Measurements from ENCODE around the gene SPRED2. TPM values are rescaled to one million over a fixed set of nuclear protein-coding genes. Genes with fewer than 3 reads are reported as not detected.
A peak's percentile ranks its signal among the peaks of the same experiment; 100 is the strongest.

SPRED2 gene
- total and polyA plus RNA-seq, 7 experiments from 2014 or later: 0.34 to 7.9 (median 0.57) TPM

GRCh38 chr2:65273344-65273743 lies 159.1 kb downstream of the SPRED2 start:
- Histone ChIP-seq H3K4me3 (ENCODE audit: low read length) (no peak overlapping the region), H3K4me1 (ENCODE audit: control insufficient read depth in 2 of 2, insufficient read depth in 2 of 2, low read length in 2 of 2) (peaks cover 2 to 3% of the 10 kb centered on the region in 2 donors), H3K9me3 (ENCODE audit: control insufficient read depth in 2 of 3, low read length in 3 of 3) (no peaks in the 10 kb centered on the region), H3K27ac (ENCODE audit: low read depth, low read length) (no peak overlapping the region), H3K36me3 (ENCODE audit: control insufficient read depth in 2 of 3, insufficient read depth in 3 of 3, low read length in 3 of 3) (peaks cover under 1 to 22% (median 3%) of the 10 kb centered on the region in 3 experiments), H3K27me3 (ENCODE audit: control insufficient read depth in 2 of 2, insufficient read depth in 2 of 2, low read length in 2 of 2) (no peaks in the 10 kb centered on the region)
- H3K4me3 Mint-ChIP-seq: no peak overlapping the region
- ATAC-seq: no peak
- no peak for DNase-seq
- H3K27ac Mint-ChIP-seq: peak overlapping the region in 1 of 9 donors; percentile 13
- CTCF ChIA-PET: no interaction called here
- no peaks in the 10 kb centered on the region for H3K9me3 Mint-ChIP-seq
- H3K27me3 Mint-ChIP-seq: no peaks in the 10 kb centered on the region
- H3K36me3 Mint-ChIP-seq: peaks cover 4 to 23% (median 14%) of the 10 kb centered on the region in 5 donors
- POLR2A ChIA-PET: no interaction called here
- peaks cover under 1 to 14% (median 9%) of the 10 kb centered on the region in 7 donors for H3K4me1 Mint-ChIP-seq
- intact Hi-C loops (cut with micrococcal nuclease): no loop called here

GRCh38 chr2:65268957-65269356 lies 163.4 kb downstream of the SPRED2 start:
- no peaks in the 10 kb centered on the region for H3K9me3 ChIP-seq (ENCODE audit: control insufficient read depth in 2 of 3, low read length in 3 of 3)
- ChIA-PET CTCF (no interaction called here), POLR2A (no interaction called here)
- H3K4me1 Mint-ChIP-seq: peaks cover 4 to 20% (median 9%) of the 10 kb centered on the region in 7 donors
- ATAC-seq: no peak
- peaks cover 8 to 33% (median 29%) of the 10 kb centered on the region in 5 donors for H3K36me3 Mint-ChIP-seq
- H3K9me3 Mint-ChIP-seq: no peaks in the 10 kb centered on the region
- no peak for DNase-seq
- no peaks in the 10 kb centered on the region for H3K4me1 ChIP-seq (ENCODE audit: control insufficient read depth in 2 of 2, insufficient read depth in 2 of 2, low read length in 2 of 2)
- no peaks in the 10 kb centered on the region for H3K27me3 Mint-ChIP-seq
- no peak overlapping the region for H3K4me3 ChIP-seq (ENCODE audit: low read length)
- H3K27ac ChIP-seq (ENCODE audit: low read depth, low read length): no peak overlapping the region
- intact Hi-C loops (cut with micrococcal nuclease): loop anchor here (5.0 to 10.0 kb wide), 3 partner anchors 83 to 166 kb away; partner anchors contain the start of gene SPRED2 (in 1 of the 2)
- no peaks in the 10 kb centered on the region for H3K27me3 ChIP-seq (ENCODE audit: control insufficient read depth in 2 of 2, insufficient read depth in 2 of 2, low read length in 2 of 2)
- H3K27ac Mint-ChIP-seq: peak overlapping the region in 2 of 9 donors; percentile 20 to 41
- peaks cover 21 to 54% (median 21%) of the 10 kb centered on the region in 3 experiments for H3K36me3 ChIP-seq (ENCODE audit: control insufficient read depth in 2 of 3, insufficient read depth in 3 of 3, low read length in 3 of 3)
- H3K4me3 Mint-ChIP-seq: no peak overlapping the region

GRCh38 chr2:65267008-65267407 lies 165.4 kb downstream of the SPRED2 start:
- H3K27me3 ChIP-seq (ENCODE audit: control insufficient read depth in 2 of 2, insufficient read depth in 2 of 2, low read length in 2 of 2): no peaks in the 10 kb centered on the region
- H3K36me3 ChIP-seq (ENCODE audit: control insufficient read depth in 2 of 3, insufficient read depth in 3 of 3, low read length in 3 of 3): peaks cover 21 to 66% (median 21%) of the 10 kb centered on the region in 3 experiments
- no peak for DNase-seq
- no peak overlapping the region for H3K4me3 ChIP-seq (ENCODE audit: low read length)
- intact Hi-C loops (cut with micrococcal nuclease): loop anchor here (5.0 to 10.0 kb wide), 3 partner anchors 85 to 168 kb away; partner anchors contain the start of gene SPRED2 (in 1 of the 2)
- ChIA-PET CTCF (no interaction called here), POLR2A (interaction anchor here (0.6 kb wide), 1 partner anchor 535 kb away, joined by 3 read pairs; no protein-coding TSS in a partner anchor)
- ATAC-seq: no peak
- H3K27ac ChIP-seq (ENCODE audit: low read depth, low read length): no peak overlapping the region
- no peaks in the 10 kb centered on the region for H3K4me1 ChIP-seq (ENCODE audit: control insufficient read depth in 2 of 2, insufficient read depth in 2 of 2, low read length in 2 of 2)
- H3K9me3 ChIP-seq (ENCODE audit: control insufficient read depth in 2 of 3, low read length in 3 of 3): no peaks in the 10 kb centered on the region
- Mint-ChIP-seq H3K9me3 (no peaks in the 10 kb centered on the region), H3K4me3 (no peak overlapping the region), H3K27me3 (no peaks in the 10 kb centered on the region), H3K4me1 (peaks cover 4 to 22% (median 9%) of the 10 kb centered on the region in 7 donors), H3K27ac (peak overlapping the region in 6 of 9 donors; percentile 1 to 24 (median 16)), H3K36me3 (peaks cover 8 to 28% (median 26%) of the 10 kb centered on the region in 5 donors)

GRCh38 chr2:65265671-65266045 lies 166.7 kb downstream of the SPRED2 start:
- Histone ChIP-seq H3K4me3 (ENCODE audit: low read length) (no peak overlapping the region), H3K4me1 (ENCODE audit: control insufficient read depth in 2 of 2, insufficient read depth in 2 of 2, low read length in 2 of 2) (no peaks in the 10 kb centered on the region), H3K27me3 (ENCODE audit: control insufficient read depth in 2 of 2, insufficient read depth in 2 of 2, low read length in 2 of 2) (no peaks in the 10 kb centered on the region), H3K9me3 (ENCODE audit: control insufficient read depth in 2 of 3, low read length in 3 of 3) (no peaks in the 10 kb centered on the region), H3K36me3 (ENCODE audit: control insufficient read depth in 2 of 3, insufficient read depth in 3 of 3, low read length in 3 of 3) (peaks cover 21 to 65% (median 21%) of the 10 kb centered on the region in 3 experiments), H3K27ac (ENCODE audit: low read depth, low read length) (no peak overlapping the region)
- H3K4me1 Mint-ChIP-seq: peaks cover 8 to 28% (median 10%) of the 10 kb centered on the region in 7 donors
- ATAC-seq (no peak), DNase-seq (no peak)
- H3K9me3 Mint-ChIP-seq: no peaks in the 10 kb centered on the region
- H3K36me3 Mint-ChIP-seq: peaks cover 8 to 29% (median 26%) of the 10 kb centered on the region in 5 donors
- intact Hi-C loops (cut with micrococcal nuclease): loop anchor here (1.0 to 10.0 kb wide), 7 partner anchors 35 to 308 kb away; partner anchors contain the start of gene SPRED2 (in 1 of the 2)
- POLR2A ChIA-PET: no interaction called here
- H3K27ac Mint-ChIP-seq: peak overlapping the region in 1 of 9 donors; percentile 28
- no peaks in the 10 kb centered on the region for H3K27me3 Mint-ChIP-seq
- no peak overlapping the region for H3K4me3 Mint-ChIP-seq
- CTCF ChIA-PET: interaction anchor here (0.9 to 1.1 kb wide), 2 partner anchors 10 to 285 kb away, joined by 3 to 7 read pairs; no protein-coding TSS in a partner anchor

GRCh38 chr2:65264821-65265670 lies 167.4 kb downstream of the SPRED2 start:
- H3K4me1 Mint-ChIP-seq: peaks cover 8 to 28% (median 10%) of the 10 kb centered on the region in 7 donors

GRCh38 chr2:65263986-65264385 lies 168.4 kb downstream of the SPRED2 start:
- intact Hi-C loops (cut with micrococcal nuclease): loop anchor here (2.0 to 10.0 kb wide), 4 partner anchors 37 to 171 kb away; partner anchors contain the start of gene SPRED2 (in 1 of the 2)
- peaks cover 8 to 28% (median 9%) of the 10 kb centered on the region in 7 donors for H3K4me1 Mint-ChIP-seq
- no peak overlapping the region for H3K27ac Mint-ChIP-seq
- no peak overlapping the region for H3K4me3 Mint-ChIP-seq
- H3K9me3 ChIP-seq (ENCODE audit: control insufficient read depth in 2 of 3, low read length in 3 of 3): no peaks in the 10 kb centered on the region
- ATAC-seq: no peak
- ChIA-PET CTCF (no interaction called here), POLR2A (no interaction called here)
- H3K4me1 ChIP-seq (ENCODE audit: control insufficient read depth in 2 of 2, insufficient read depth in 2 of 2, low read length in 2 of 2): no peaks in the 10 kb centered on the region
- no peaks in the 10 kb centered on the region for H3K9me3 Mint-ChIP-seq
- DNase-seq: no peak
- H3K27me3 Mint-ChIP-seq: no peaks in the 10 kb centered on the region
- no peak overlapping the region for H3K27ac ChIP-seq (ENCODE audit: low read depth, low read length)
- H3K4me3 ChIP-seq (ENCODE audit: low read length): no peak overlapping the region
- peaks cover 4 to 29% (median 24%) of the 10 kb centered on the region in 5 donors for H3K36me3 Mint-ChIP-seq
- H3K36me3 ChIP-seq (ENCODE audit: control insufficient read depth in 2 of 3, insufficient read depth in 3 of 3, low read length in 3 of 3): peaks cover 21 to 74% (median 21%) of the 10 kb centered on the region in 3 experiments
- no peaks in the 10 kb centered on the region for H3K27me3 ChIP-seq (ENCODE audit: control insufficient read depth in 2 of 2, insufficient read depth in 2 of 2, low read length in 2 of 2)

More at GRCh38 chr2:65264821-65265670, 167.4 kb downstream of the SPRED2 start:
- no peak for ATAC-seq
- ChIA-PET CTCF (interaction anchor here (0.7 to 1.1 kb wide), 3 partner anchors 11 to 286 kb away, joined by 3 to 7 read pairs (median 3); no protein-coding TSS in a partner anchor), POLR2A (no interaction called here)
- Mint-ChIP-seq H3K27me3 (no peaks in the 10 kb centered on the region), H3K27ac (peak overlapping the region in 5 of 9 donors; percentile 13 to 71 (median 57)), H3K9me3 (no peaks in the 10 kb centered on the region), H3K4me3 (no peak overlapping the region), H3K36me3 (peaks cover 8 to 29% (median 26%) of the 10 kb centered on the region in 5 donors)
- no peaks in the 10 kb centered on the region for H3K9me3 ChIP-seq (ENCODE audit: control insufficient read depth in 2 of 3, low read length in 3 of 3)
- H3K4me3 ChIP-seq (ENCODE audit: low read length): no peak overlapping the region
- peak in 6 of 9 donors; percentile 23 to 39 (median 34) for DNase-seq
- no peaks in the 10 kb centered on the region for H3K4me1 ChIP-seq (ENCODE audit: control insufficient read depth in 2 of 2, insufficient read depth in 2 of 2, low read length in 2 of 2)
- H3K27ac ChIP-seq (ENCODE audit: low read depth, low read length): no peak overlapping the region
- peaks cover 21 to 70% (median 21%) of the 10 kb centered on the region in 3 experiments for H3K36me3 ChIP-seq (ENCODE audit: control insufficient read depth in 2 of 3, insufficient read depth in 3 of 3, low read length in 3 of 3)
- H3K27me3 ChIP-seq (ENCODE audit: control insufficient read depth in 2 of 2, insufficient read depth in 2 of 2, low read length in 2 of 2): no peaks in the 10 kb centered on the region
- intact Hi-C loops (cut with micrococcal nuclease): loop anchor here (1.0 to 10.0 kb wide), 7 partner anchors 36 to 308 kb away; partner anchors contain the start of gene SPRED2 (in 1 of the 2)

Measured in naive thymus-derived CD4-positive, alpha-beta T cell (primary cell).